ENCODE results near the gene KRTAP10-1. TPM values are rescaled to one million over a fixed set of nuclear protein-coding genes. Genes with fewer than 3 reads are reported as not detected.

Gene KRTAP10-1
- total RNA-seq, 1 donor from 2014 or later: not detected

DNA sequence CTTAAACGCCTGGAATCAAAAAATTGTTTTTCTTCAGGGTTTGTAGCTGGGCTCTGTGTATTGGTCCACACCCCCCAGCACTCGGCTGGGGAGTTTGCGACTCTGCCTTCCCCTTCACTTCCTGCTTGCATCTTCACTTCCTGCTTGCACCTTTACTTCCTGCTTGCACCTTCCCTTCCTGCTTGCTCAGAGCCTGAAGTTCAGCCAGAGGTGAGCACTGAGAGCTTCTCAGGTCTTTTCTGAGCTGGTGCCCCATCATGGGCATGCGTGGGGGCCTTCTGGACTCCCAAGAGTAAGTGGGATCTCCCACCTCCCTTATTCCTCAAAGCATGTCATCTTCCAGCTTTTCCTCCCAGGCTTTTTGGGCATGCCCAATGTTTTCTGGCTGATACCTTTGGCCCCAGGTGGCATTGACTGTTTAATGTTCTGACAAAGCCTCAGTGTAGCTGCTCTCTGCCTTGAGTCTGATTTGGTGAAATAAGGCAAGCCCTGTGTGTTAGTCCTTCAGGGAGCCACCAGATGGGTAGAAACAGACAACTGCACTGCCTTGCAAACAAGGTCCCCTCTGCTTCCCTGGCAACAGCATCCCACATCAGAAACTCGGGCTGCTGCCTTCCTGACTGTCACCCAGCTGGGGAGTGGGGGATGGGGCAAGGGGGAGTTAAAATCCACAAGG is 7.8 kb upstream of the KRTAP10-1 start:
- TF ChIP-seq, protein P1, sequence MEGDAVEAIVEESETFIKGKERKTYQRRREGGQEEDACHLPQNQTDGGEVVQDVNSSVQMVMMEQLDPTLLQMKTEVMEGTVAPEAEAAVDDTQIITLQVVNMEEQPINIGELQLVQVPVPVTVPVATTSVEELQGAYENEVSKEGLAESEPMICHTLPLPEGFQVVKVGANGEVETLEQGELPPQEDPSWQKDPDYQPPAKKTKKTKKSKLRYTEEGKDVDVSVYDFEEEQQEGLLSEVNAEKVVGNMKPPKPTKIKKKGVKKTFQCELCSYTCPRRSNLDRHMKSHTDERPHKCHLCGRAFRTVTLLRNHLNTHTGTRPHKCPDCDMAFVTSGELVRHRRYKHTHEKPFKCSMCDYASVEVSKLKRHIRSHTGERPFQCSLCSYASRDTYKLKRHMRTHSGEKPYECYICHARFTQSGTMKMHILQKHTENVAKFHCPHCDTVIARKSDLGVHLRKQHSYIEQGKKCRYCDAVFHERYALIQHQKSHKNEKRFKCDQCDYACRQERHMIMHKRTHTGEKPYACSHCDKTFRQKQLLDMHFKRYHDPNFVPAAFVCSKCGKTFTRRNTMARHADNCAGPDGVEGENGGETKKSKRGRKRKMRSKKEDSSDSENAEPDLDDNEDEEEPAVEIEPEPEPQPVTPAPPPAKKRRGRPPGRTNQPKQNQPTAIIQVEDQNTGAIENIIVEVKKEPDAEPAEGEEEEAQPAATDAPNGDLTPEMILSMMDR (IDR thresholded peaks at IDR 0.05; ENCODE audit: insufficient read depth, low read length, poor library complexity, severe bottlenecking): no peak
- Histone ChIP-seq H3K36me3 (ENCODE audit: control insufficient read depth, insufficient read depth, low read length) (no peaks in the 10 kb centered on the region), H3K27me3 (ENCODE audit: control insufficient read depth, insufficient read depth, low read length) (no peaks in the 10 kb centered on the region), H3K4me3 (ENCODE audit: low read depth, low read length) (no peak overlapping the region)
- DNase-seq (ENCODE audit: low read depth): no peak

DNA sequence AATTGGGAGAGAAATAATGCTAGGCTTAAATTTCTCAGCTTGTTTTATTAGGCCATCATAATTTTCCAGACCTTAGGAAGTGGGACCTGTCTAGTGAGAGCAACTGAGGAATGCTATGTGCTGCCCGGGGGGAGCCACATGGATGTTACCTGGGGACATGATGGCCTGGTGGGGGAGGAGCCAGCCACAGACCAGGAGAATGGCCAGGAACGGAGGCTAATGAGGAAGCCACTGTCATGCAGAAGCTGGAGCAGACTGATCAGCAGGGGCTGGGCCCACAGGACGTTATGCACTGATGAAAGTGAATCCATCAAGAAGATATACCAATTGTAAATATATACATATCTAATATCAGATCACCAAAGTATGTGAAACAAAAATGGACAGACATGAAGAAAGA is 4.6 kb upstream of the KRTAP10-1 start:
- no peaks in the 10 kb centered on the region for H3K27me3 ChIP-seq (ENCODE audit: control insufficient read depth, insufficient read depth, low read length)
- H3K4me3 ChIP-seq (ENCODE audit: low read depth, low read length): no peak overlapping the region
- DNase-seq (ENCODE audit: low read depth): no peak
- TF ChIP-seq, protein P1 (IDR thresholded peaks at IDR 0.05; ENCODE audit: insufficient read depth, low read length, poor library complexity, severe bottlenecking): no peak
- no peaks in the 10 kb centered on the region for H3K36me3 ChIP-seq (ENCODE audit: control insufficient read depth, insufficient read depth, low read length)

DNA sequence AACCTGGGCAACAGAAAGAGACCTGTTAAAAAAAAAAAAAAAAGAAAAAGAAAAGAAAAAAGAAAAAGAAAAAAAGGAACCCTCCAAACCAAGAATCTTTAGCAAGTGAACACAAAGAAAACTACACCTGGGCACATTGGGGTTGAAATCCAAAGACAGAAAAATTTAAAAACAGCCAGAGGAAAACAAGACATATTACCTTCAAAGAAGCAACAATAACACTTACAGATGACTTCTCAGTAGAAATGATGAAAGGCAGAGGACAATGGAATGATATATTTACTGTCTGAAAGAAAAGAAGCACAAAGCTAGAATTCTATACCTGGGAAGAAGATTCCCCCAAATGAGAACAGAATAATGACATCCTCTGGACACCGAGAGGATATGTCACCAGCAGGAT is 2.7 kb upstream of the KRTAP10-1 start:
- DNase-seq (ENCODE audit: low read depth): no peak
- TF ChIP-seq, protein P1 (IDR thresholded peaks at IDR 0.05; ENCODE audit: insufficient read depth, low read length, poor library complexity, severe bottlenecking): no peak

DNA sequence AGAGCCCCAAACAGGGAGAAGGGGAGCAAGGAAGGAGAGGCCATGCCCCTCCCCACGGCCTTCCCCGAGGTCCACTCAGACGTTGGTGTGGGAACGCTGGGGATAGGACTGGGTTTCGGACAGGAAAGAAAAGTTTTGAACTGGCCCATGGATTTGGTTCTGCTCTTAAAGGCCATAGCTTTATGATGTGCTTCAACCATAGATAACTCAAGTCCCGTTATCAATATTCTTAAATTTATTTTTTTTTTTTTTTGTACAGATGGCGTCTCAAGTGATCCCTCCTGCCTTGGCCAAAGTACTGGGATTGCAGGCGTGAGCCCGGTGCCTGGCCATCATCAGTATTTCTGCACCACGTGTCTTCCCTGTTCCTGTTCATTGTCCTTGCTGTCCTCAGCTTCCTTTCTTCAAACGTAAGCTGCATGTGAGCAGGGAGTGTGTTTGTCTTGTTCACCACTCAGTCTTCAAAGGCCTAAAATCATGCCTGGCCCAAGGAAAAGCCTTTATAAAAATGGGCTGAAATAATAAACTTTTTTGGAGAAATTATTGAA is 820 bp upstream of the KRTAP10-1 start:
- Histone ChIP-seq H3K4me3 (ENCODE audit: low read depth, low read length) (no peak overlapping the region), H3K27me3 (ENCODE audit: control insufficient read depth, insufficient read depth, low read length) (peaks cover 3% of the 10 kb centered on the region), H3K36me3 (ENCODE audit: control insufficient read depth, insufficient read depth, low read length) (no peaks in the 10 kb centered on the region)
- no peak for DNase-seq (ENCODE audit: low read depth)
- TF ChIP-seq, protein P1 (IDR thresholded peaks at IDR 0.05; ENCODE audit: insufficient read depth, low read length, poor library complexity, severe bottlenecking): no peak

More for the DNA sequence above, 2.7 kb upstream of the KRTAP10-1 start:
- no peaks in the 10 kb centered on the region for H3K36me3 ChIP-seq (ENCODE audit: control insufficient read depth, insufficient read depth, low read length)
- no peaks in the 10 kb centered on the region for H3K27me3 ChIP-seq (ENCODE audit: control insufficient read depth, insufficient read depth, low read length)
- no peak overlapping the region for H3K4me3 ChIP-seq (ENCODE audit: low read depth, low read length)

DNA sequence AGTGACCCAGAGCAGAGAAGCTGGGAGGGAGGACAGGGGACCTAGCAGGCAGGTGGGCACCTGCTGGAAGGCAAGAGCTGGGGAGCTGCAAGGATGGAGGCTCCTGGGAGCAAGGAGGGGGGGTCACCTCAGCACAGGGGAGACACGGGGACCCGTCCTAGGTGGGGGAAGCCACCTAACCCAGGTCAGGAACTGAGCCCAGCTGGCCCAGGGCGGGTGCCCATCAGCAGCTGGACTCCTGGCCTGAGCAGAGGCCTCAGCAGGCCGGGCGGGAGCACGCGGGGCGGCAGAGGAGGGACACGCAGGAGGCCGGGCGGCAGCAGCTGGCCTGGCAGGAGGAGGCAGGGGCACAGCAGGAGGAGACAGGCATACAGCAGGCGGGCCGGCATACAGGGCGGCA is 949 bp downstream of the KRTAP10-1 start:
- no peak for DNase-seq (ENCODE audit: low read depth)
- Histone ChIP-seq H3K27me3 (ENCODE audit: control insufficient read depth, insufficient read depth, low read length) (peaks cover 3% of the 10 kb centered on the region), H3K36me3 (ENCODE audit: control insufficient read depth, insufficient read depth, low read length) (no peaks in the 10 kb centered on the region), H3K4me3 (ENCODE audit: low read depth, low read length) (no peak overlapping the region)
- TF ChIP-seq, protein P1 (IDR thresholded peaks at IDR 0.05; ENCODE audit: insufficient read depth, low read length, poor library complexity, severe bottlenecking): no peak
